HepG2 (cell line): Measurements from ENCODE around the gene PRKCD.

Experiments used
- CREM ChIP-seq, 2 experiments: sonication (generic) in 1 of 2; formaldehyde crosslinking in 1 of 2; IDR thresholded peaks; 2 replicates each; pipeline versions ENCODE4 v1.4.0 to v1.6.1; 2016 to 2020; ENCODE audit warnings: antibody characterized with exemption in 1 of 2, mild to moderate bottlenecking in 1 of 2, missing genetic modification reagents in 1 of 2
- CTCF ChIP-seq: sonication (generic); formaldehyde crosslinking; IDR thresholded peaks from 2 replicates; pipeline ENCODE4 v1.5.0; 2020; ENCODE audit warnings: mild to moderate bottlenecking, missing genetic modification reagents, moderate library complexity
- EZH2 ChIP-seq: conservative IDR thresholded peaks from 2 replicates; pipeline ENCODE4 v1.6.1; 2012; ENCODE audit warnings: mild to moderate bottlenecking, low read depth, low read length, moderate library complexity
- HOXA7 ChIP-seq: sonication (generic); formaldehyde crosslinking; IDR thresholded peaks from 2 replicates; pipeline ENCODE4 v1.8.1; 2022; ENCODE audit warnings: mild to moderate bottlenecking, missing genetic modification reagents, moderate library complexity
- RXRA ChIP-seq: sonication (generic); formaldehyde crosslinking; IDR thresholded peaks from 2 replicates; pipeline ENCODE4 v1.5.1; 2020; ENCODE audit warnings: missing genetic modification reagents

GRCh38 chr3:53180305-53181023 is 19.5 kb downstream of the PRKCD start:
- no peak for TF ChIP-seq CTCF (CRISPR knock-in tag)
- TF ChIP-seq EZH2 = no peak
- no peak for TF ChIP-seq HOXA7
- no peak for TF ChIP-seq CREM (IDR thresholded peaks at IDR 0.05)
- no peak for TF ChIP-seq CREM (CRISPR knock-in tag; IDR thresholded peaks at IDR 0.05)
- TF ChIP-seq RXRA (CRISPR knock-in tag) = no peak
